Ectodermal cell (in vitro differentiated cells): ENCODE results near the gene C14orf180.

Experiments used
- H3K27ac ChIP-seq: 2 replicates; pipeline ENCODE4 v1.7.0; 2013; ENCODE audit warnings: mild to moderate bottlenecking, low read depth, low read length; ENCODE audit not compliant: insufficient read depth, poor library complexity, severe bottlenecking
- H3K27me3 ChIP-seq: 2 replicates; pipeline ENCODE4 v1.7.0; 2013; ENCODE audit warnings: mild to moderate bottlenecking, low read length; ENCODE audit not compliant: insufficient read depth, control insufficient read depth, poor library complexity, severe bottlenecking
- H3K36me3 ChIP-seq: one replicate; pipeline ENCODE4 v1.7.0; 2013; ENCODE audit warnings: low read length; ENCODE audit not compliant: control insufficient read depth, insufficient read depth
- H3K4me1 ChIP-seq: one replicate; pipeline ENCODE4 v1.7.0; 2013; ENCODE audit warnings: low read length; ENCODE audit not compliant: control insufficient read depth, insufficient read depth
- H3K4me3 ChIP-seq: 2 replicates; pipeline ENCODE4 v1.7.0; 2013; ENCODE audit warnings: low read depth, low read length, control low read depth; ENCODE audit not compliant: insufficient read depth
- H3K9me3 ChIP-seq: 2 replicates; pipeline ENCODE4 v1.7.0; 2013; ENCODE audit warnings: mild to moderate bottlenecking, low read length, moderate library complexity; ENCODE audit not compliant: control insufficient read depth
- WGBS, 2 experiments: methylation state at CpG; one replicate each; pipeline ENCODE4 v1.1.7; 2013; ENCODE audit warnings: missing lambda C conversion rate in 2 of 2; 5-methylcytosine and 5-hydroxymethylcytosine counted together

Gene C14orf180

GRCh38 chr14:104556256-104557021, 23.1 kb upstream of the C14orf180 start:
- Histone ChIP-seq H3K9me3 (no peaks in the 10 kb centered on the region), H3K27me3 (no peaks in the 10 kb centered on the region), H3K27ac (no peak overlapping the region), H3K4me3 (no peak overlapping the region), H3K36me3 (no peaks in the 10 kb centered on the region), H3K4me1 (no peaks in the 10 kb centered on the region)
- 91 to 92% methylated on average over 13 of the region's 13 CpGs for WGBS, 2 experiments

DNA sequence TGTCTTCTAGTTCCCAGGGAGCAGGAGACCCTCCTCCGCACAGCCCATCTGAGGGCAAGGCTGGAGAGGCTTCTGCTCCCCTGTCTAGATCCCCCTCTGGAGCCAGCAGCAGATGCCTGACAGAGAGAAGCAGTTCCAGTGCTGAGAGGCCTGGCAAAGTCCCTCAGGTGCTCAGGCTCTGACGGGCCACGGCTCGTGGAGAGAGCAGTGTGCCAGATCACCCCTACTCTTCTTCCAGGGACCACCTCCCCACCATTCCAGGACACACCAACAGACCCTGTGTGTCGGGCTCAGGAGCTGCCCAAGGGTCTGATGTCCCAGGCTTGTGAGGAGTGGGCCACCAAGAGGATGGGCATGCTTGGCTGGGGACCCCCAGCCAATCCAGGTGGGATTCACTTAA, 22.5 kb upstream of the C14orf180 start:
- no peak overlapping the region for H3K27ac ChIP-seq
- WGBS, 2 experiments: 91 to 93% methylated on average over 5 of the region's 5 CpGs
- H3K4me3 ChIP-seq: no peak overlapping the region
- no peaks in the 10 kb centered on the region for H3K27me3 ChIP-seq
- no peaks in the 10 kb centered on the region for H3K4me1 ChIP-seq
- H3K9me3 ChIP-seq: no peaks in the 10 kb centered on the region
- no peaks in the 10 kb centered on the region for H3K36me3 ChIP-seq

GRCh38 chr14:104557766-104558165, 21.8 kb upstream of the C14orf180 start:
- Histone ChIP-seq H3K4me1 (no peaks in the 10 kb centered on the region), H3K27me3 (no peaks in the 10 kb centered on the region), H3K27ac (no peak overlapping the region), H3K36me3 (no peaks in the 10 kb centered on the region), H3K4me3 (no peak overlapping the region), H3K9me3 (no peaks in the 10 kb centered on the region)
- 91 to 96% methylated on average over 1 of the region's 1 CpG for WGBS, 2 experiments

- no peak overlapping the region for H3K4me3 ChIP-seq
- H3K4me1 ChIP-seq: peaks cover 3% of the 10 kb centered on the region
- WGBS, 2 experiments: 93 to 94% methylated on average over 16 of the region's 16 CpGs
- H3K36me3 ChIP-seq: no peaks in the 10 kb centered on the region
- no peak overlapping the region for H3K27ac ChIP-seq
- no peaks in the 10 kb centered on the region for H3K27me3 ChIP-seq
- no peaks in the 10 kb centered on the region for H3K9me3 ChIP-seq
These were observed 21.1 kb upstream of the C14orf180 start for GRCh38 chr14:104558231-104559027.

DNA sequence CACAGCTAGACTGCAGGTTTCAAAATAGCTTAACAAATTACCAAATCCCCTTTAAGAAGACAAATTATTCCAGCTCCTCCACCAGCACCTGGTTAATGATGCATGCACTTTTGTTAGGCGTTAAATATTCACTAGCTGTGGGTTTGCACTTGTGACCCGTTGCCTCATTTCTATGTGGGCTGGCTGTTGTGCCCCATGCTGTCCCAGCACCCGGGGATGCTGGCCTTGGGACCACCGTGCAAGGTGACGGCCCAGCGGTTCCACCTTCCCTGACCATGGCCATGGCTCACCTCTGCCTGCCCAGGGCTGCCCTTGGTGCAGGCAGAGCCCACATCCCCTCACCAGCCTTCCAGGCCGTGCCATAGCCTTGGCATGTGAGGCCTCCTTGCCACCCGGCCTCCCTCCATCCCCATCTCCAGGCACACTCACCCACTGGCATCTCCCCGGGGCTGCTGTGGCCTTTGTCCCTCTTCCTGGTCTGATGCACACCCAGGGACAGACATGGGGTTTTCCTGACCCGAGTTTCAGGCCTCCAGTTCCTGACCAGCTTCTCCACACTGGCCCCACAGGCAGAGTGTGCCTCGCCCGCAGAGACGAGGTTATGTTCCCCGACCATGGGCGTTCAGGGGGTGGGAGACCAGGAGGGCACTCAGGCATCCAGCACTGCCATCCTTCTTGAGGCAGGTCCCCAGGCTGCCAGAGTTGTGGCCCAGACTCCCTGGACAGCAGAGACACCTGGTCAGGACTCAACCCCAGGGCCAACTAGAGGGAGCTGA, 20.3 kb upstream of the C14orf180 start:
- WGBS, 2 experiments: 91 to 95% methylated on average over 15 of the region's 15 CpGs

DNA sequence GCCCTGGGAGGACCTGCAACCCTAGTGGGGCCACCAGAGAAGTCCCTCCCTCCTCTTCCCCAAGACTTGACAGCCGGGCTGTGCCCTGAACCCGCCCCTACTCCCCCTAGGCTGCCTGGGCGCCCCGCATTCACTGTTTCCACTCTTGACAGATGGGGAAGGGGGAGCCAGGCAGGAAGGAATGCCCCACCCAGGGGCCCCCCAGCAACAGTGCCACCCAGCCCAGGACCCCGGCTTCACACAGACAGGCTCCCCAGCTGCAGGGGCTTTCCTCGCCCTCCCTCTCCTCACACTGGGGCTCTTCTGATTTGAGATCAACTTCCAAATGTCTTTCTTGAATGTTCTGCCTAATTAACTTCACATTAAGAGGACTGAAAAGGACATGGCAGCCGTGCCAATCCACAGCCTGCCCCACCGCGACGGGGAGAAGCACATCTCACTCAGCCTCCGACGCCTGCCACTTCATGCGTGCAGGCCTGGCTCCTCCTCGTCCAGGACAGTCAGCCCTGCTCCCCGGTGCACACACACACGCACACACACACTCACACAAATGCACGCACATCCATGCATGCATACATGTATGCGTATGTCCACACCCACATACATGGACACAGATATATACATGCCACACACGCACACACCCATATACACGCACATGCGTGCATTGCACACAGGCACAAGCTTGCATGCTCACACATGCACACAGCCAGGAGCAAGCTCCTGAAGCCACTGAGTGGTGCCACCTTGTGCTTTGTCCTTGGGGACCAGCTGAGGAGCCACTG, 19.6 kb upstream of the C14orf180 start:
- Histone ChIP-seq H3K9me3 (no peaks in the 10 kb centered on the region), H3K4me3 (no peak overlapping the region), H3K36me3 (no peaks in the 10 kb centered on the region), H3K27ac (no peak overlapping the region), H3K4me1 (peaks cover 11% of the 10 kb centered on the region), H3K27me3 (no peaks in the 10 kb centered on the region)
- 93 to 95% methylated on average over 21 of the region's 21 CpGs for WGBS, 2 experiments

More for the DNA sequence above, 20.3 kb upstream of the C14orf180 start:
- H3K4me1 ChIP-seq: peaks cover 11% of the 10 kb centered on the region
- no peak overlapping the region for H3K4me3 ChIP-seq
- no peaks in the 10 kb centered on the region for H3K9me3 ChIP-seq
- H3K27ac ChIP-seq: no peak overlapping the region
- no peaks in the 10 kb centered on the region for H3K36me3 ChIP-seq
- H3K27me3 ChIP-seq: no peaks in the 10 kb centered on the region

- no peak overlapping the region for H3K4me3 ChIP-seq
- H3K9me3 ChIP-seq: no peaks in the 10 kb centered on the region
- no peaks in the 10 kb centered on the region for H3K36me3 ChIP-seq
- 87 to 92% methylated on average over 3 of the region's 3 CpGs for WGBS, 2 experiments
- H3K4me1 ChIP-seq: peaks cover 11% of the 10 kb centered on the region
- no peaks in the 10 kb centered on the region for H3K27me3 ChIP-seq
- no peak overlapping the region for H3K27ac ChIP-seq
These were observed 19.0 kb upstream of the C14orf180 start for GRCh38 chr14:104560586-104560945.

- peaks cover 11% of the 10 kb centered on the region for H3K4me1 ChIP-seq
- no peaks in the 10 kb centered on the region for H3K27me3 ChIP-seq
- no peaks in the 10 kb centered on the region for H3K36me3 ChIP-seq
- no peak overlapping the region for H3K4me3 ChIP-seq
- no peak overlapping the region for H3K27ac ChIP-seq
- H3K9me3 ChIP-seq: no peaks in the 10 kb centered on the region
- WGBS, 2 experiments: 90% methylated on average over 17 of the region's 17 CpGs
These were observed 18.4 kb upstream of the C14orf180 start for GRCh38 chr14:104561124-104561557.

DNA sequence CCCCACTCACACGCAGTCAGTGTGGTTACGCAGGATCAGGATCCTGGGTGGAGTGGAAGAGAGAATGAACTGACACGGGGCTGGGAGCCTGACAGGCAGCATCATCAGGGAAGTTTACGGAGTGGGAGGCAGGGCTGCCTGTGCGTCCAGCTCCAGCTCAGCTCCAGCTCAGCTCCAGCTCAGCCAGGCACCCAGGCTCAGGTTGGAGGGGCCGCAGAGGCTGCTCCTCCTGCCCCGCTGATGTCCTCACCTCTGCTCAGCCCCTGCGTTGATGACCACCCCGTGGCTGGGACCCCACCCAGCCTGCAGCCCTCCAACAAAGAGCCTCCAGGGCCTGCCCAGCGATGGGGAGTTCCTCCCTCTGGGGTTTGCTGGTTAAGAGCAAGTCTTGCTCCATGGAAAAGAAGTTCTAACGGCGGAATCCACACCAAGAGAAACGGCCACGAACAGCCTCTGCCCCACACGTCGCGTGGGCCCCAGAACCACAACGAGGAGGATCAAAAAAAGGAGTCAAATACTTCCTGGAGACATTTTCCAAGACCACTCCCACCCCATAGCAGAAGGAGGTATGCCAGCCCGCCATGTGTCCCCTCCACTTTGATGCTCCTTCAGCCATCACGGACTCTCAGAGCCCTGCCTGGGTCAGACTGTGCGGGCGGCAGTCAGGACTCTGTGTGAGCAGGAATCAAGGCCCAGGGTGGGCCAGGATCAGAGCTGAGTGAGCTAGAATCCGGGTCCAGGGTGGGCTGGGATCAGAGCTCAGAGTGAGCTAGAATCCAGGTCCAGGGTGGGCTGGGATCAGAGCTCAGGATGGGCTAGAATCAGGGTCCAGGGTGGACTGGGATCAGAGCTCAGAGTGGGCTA, 17.7 kb upstream of the C14orf180 start:
- Histone ChIP-seq H3K27me3 (no peaks in the 10 kb centered on the region), H3K36me3 (no peaks in the 10 kb centered on the region), H3K4me1 (peaks cover 11% of the 10 kb centered on the region), H3K27ac (no peak overlapping the region), H3K9me3 (no peaks in the 10 kb centered on the region), H3K4me3 (no peak overlapping the region)
- WGBS, 2 experiments: 91 to 94% methylated on average over 23 of the region's 23 CpGs
